H1 (cell line): ENCODE measurements around the gene VWA2. TPM values are rescaled to one million over a fixed set of nuclear protein-coding genes. Genes with fewer than 3 reads are reported as not detected.

Experiments used
- CTCF ChIA-PET: fragments of 300-600 bp; sonication (Branson Sonifier 250); formaldehyde crosslinking; loops from one replicate; lab custom pipeline; 2021; ENCODE audit not compliant: partially characterized antibody; lab: Charles Lee
- POLR2A ChIA-PET: fragments of 300-600 bp; sonication (Branson Sonifier 250); formaldehyde crosslinking; loops from one replicate; lab custom pipeline; 2021; ENCODE audit warnings: inconsistent platforms; ENCODE audit not compliant: partially characterized antibody; lab: Charles Lee
- DNase-seq, 2 experiments: peaks; one replicate each; pipeline versions ENCODE4 v3.0.0 to v3.0.0-alpha.2; 2010 to 2022; ENCODE audit warnings: low spot score in 2 of 2, low read depth in 1 of 2, mixed read lengths in 1 of 2
- FAIRE-seq: peaks from 2 replicates; lab custom pipeline; 2011; peaks lifted over from hg19 to GRCh38; lab: Jason Lieb, UNC
- H2AFZ ChIP-seq: 2 replicates; pipeline ENCODE4 v1.8.1; 2012; ENCODE audit warnings: low read length, inconsistent platforms
- H2AK5ac ChIP-seq: 2 replicates; pipeline ENCODE4 v1.6.1; 2013; ENCODE audit warnings: low read depth, low read length
- H2BK120ac ChIP-seq: replicated peaks from 2 replicates; pipeline ENCODE3; 2013; ENCODE audit warnings: low read depth, low read length, inconsistent platforms
- H2BK12ac ChIP-seq: 2 replicates; pipeline ENCODE4 v1.6.1; 2013; ENCODE audit warnings: low read depth, low read length
- H2BK15ac ChIP-seq: 2 replicates; pipeline ENCODE4 v1.6.1; 2013; ENCODE audit warnings: low read length
- H2BK20ac ChIP-seq: 2 replicates; pipeline ENCODE4 v1.6.1; 2013; ENCODE audit warnings: low read length
- H2BK5ac ChIP-seq: 2 replicates; pipeline ENCODE4 v1.6.1; 2013; ENCODE audit warnings: low read depth, low read length
- H3K14ac ChIP-seq: 2 replicates; pipeline ENCODE4 v1.6.1; 2013; ENCODE audit warnings: inconsistent platforms; ENCODE audit not compliant: insufficient read length
- H3K18ac ChIP-seq: 2 replicates; pipeline ENCODE4 v1.6.1; 2013; ENCODE audit warnings: low read length; ENCODE audit errors: extremely low read depth
- H3K23ac ChIP-seq: 2 replicates; pipeline ENCODE4 v1.6.1; 2013; ENCODE audit warnings: inconsistent platforms; ENCODE audit not compliant: insufficient read length
- H3K23me2 ChIP-seq: 2 replicates; pipeline ENCODE4 v1.6.1; 2013; ENCODE audit warnings: low read depth, low read length
- H3K27ac ChIP-seq: 2 replicates; pipeline ENCODE4 v1.6.1; 2011; ENCODE audit warnings: low read depth, low read length, inconsistent platforms
- H3K27me3 ChIP-seq, 4 experiments: replicated peaks in 1 of 4; 1 replicate in 1 of 4; 2 replicates in 3 of 4; pipeline versions ENCODE4 v1.6.1 to v1.8.1; 2011 to 2013; ENCODE audit warnings: low read length in 3 of 4, mild to moderate bottlenecking in 3 of 4, inconsistent platforms in 2 of 4, mixed read lengths in 2 of 4, moderate library complexity in 1 of 4; ENCODE audit not compliant: control insufficient read depth in 3 of 4, insufficient read depth in 3 of 4; ENCODE audit errors: extremely low read depth in 1 of 4
- H3K36me3 ChIP-seq, 4 experiments: 2 replicates each; pipeline versions ENCODE4 v1.6.1 to v1.8.1; 2011 to 2013; ENCODE audit warnings: mild to moderate bottlenecking in 4 of 4, low read length in 3 of 4, moderate library complexity in 2 of 4, control low read depth in 1 of 4, inconsistent platforms in 1 of 4; ENCODE audit not compliant: insufficient read depth in 4 of 4, control insufficient read depth in 2 of 4
- H3K4ac ChIP-seq: replicated peaks from 2 replicates; pipeline ENCODE3; 2013; ENCODE audit warnings: low read length, low read depth, mixed read lengths, inconsistent platforms; ENCODE audit not compliant: insufficient read length
- H3K4me1 ChIP-seq, 4 experiments: replicated peaks in 1 of 4; 1 replicate in 1 of 4; 2 replicates in 3 of 4; pipeline versions ENCODE4 v1.6.1 to v1.8.1; 2011 to 2013; ENCODE audit warnings: low read length in 3 of 4, inconsistent platforms in 2 of 4, mixed read lengths in 1 of 4; ENCODE audit not compliant: insufficient read depth in 4 of 4, control insufficient read depth in 3 of 4
- H3K4me2 ChIP-seq, 2 experiments: 2 replicates each; pipeline versions ENCODE4 v1.6.1 to v1.8.1; 2011 to 2013; ENCODE audit warnings: low read depth in 2 of 2, low read length in 2 of 2, control low read depth in 1 of 2, inconsistent platforms in 1 of 2, mild to moderate bottlenecking in 1 of 2; ENCODE audit not compliant: insufficient read depth in 1 of 2
- H3K4me3 ChIP-seq, 4 experiments: fragments of 200-600, 300-600 bp in 1 of 4; sonication (generic), shearing (Covaris generic), sonication (Bioruptor Twin) in 1 of 4; 2 replicates each; pipeline versions ENCODE4 v1.5.1 to v1.8.1; 2011 to 2016; ENCODE audit warnings: low read length in 4 of 4, low read depth in 3 of 4, control low read depth in 2 of 4, inconsistent platforms in 2 of 4, mild to moderate bottlenecking in 2 of 4, mixed read lengths in 1 of 4, moderate library complexity in 1 of 4; ENCODE audit not compliant: insufficient read depth in 2 of 4; ENCODE audit errors: extremely low read depth in 1 of 4
- H3K56ac ChIP-seq: replicated peaks from 2 replicates; pipeline ENCODE3; 2013; ENCODE audit warnings: low read depth, mild to moderate bottlenecking, mixed read lengths, low read length, inconsistent platforms; ENCODE audit not compliant: insufficient read length
- H3K79me1 ChIP-seq: 2 replicates; pipeline ENCODE4 v1.6.1; 2013; ENCODE audit warnings: low read depth, low read length, control low read depth
- H3K79me2 ChIP-seq, 2 experiments: 2 replicates each; pipeline versions ENCODE4 v1.6.1 to v1.8.1; 2012 to 2013; ENCODE audit warnings: low read length in 2 of 2, mild to moderate bottlenecking in 2 of 2, inconsistent platforms in 1 of 2; ENCODE audit not compliant: insufficient read depth in 2 of 2, control insufficient read depth in 1 of 2
- H3K9ac ChIP-seq, 4 experiments: replicated peaks in 1 of 4; 1 replicate in 1 of 4; 2 replicates in 3 of 4; pipeline versions ENCODE4 v1.6.1 to v1.8.1; 2011 to 2013; ENCODE audit warnings: low read depth in 3 of 4, low read length in 3 of 4, control low read depth in 2 of 4, mild to moderate bottlenecking in 2 of 4, moderate library complexity in 2 of 4, inconsistent platforms in 1 of 4; ENCODE audit errors: extremely low read depth in 1 of 4
- H3K9me3 ChIP-seq, 2 experiments: 2 replicates each; pipeline versions ENCODE4 v1.6.1 to v1.8.1; 2012 to 2013; ENCODE audit warnings: mild to moderate bottlenecking in 2 of 2, moderate library complexity in 2 of 2, control low read depth in 1 of 2, inconsistent platforms in 1 of 2, low read depth in 1 of 2, low read length in 1 of 2, mixed read lengths in 1 of 2; ENCODE audit not compliant: insufficient read depth in 2 of 2
- H4K20me1 ChIP-seq, 2 experiments: replicated peaks in 1 of 2; 2 replicates each; pipeline versions ENCODE3 to v1.8.1; 2011 to 2013; ENCODE audit warnings: inconsistent platforms in 2 of 2, low read length in 2 of 2, mild to moderate bottlenecking in 1 of 2; ENCODE audit not compliant: insufficient read depth in 2 of 2, control insufficient read depth in 1 of 2
- H4K5ac ChIP-seq: 2 replicates; pipeline ENCODE4 v1.6.1; 2013; ENCODE audit warnings: low read length, low read depth, mixed read lengths, inconsistent platforms; ENCODE audit not compliant: insufficient read length
- H4K8ac ChIP-seq: 2 replicates; pipeline ENCODE4 v1.8.0; 2013; ENCODE audit warnings: mild to moderate bottlenecking, moderate library complexity, low read length, inconsistent platforms; ENCODE audit not compliant: insufficient read depth; ENCODE audit errors: extremely low read depth
- H4K91ac ChIP-seq: replicated peaks from 2 replicates; pipeline ENCODE3; 2013; ENCODE audit warnings: low read length, mixed read lengths, inconsistent platforms; ENCODE audit not compliant: insufficient read length
- WGBS, 2 experiments: shearing (Covaris generic) in 1 of 2; methylation state at CpG; one replicate each; pipeline versions ENCODE4 v1.1.6 to v1.1.7; 2013 to 2015; ENCODE audit warnings: low lambda C conversion rate in 2 of 2, mixed read lengths in 2 of 2, inconsistent platforms in 1 of 2, low coverage in 1 of 2, missing lambda C conversion rate in 1 of 2; ENCODE audit not compliant: insufficient replicate concordance in 2 of 2, insufficient coverage in 1 of 2, insufficient read length in 1 of 2; ENCODE audit errors: extremely low coverage in 1 of 2, missing lambda C conversion rate in 1 of 2; 5-methylcytosine and 5-hydroxymethylcytosine counted together
- polyA plus RNA-seq, 7 experiments: library from polyadenylated mRNA; depleted of rRNA in 3 of 7; stranded (reverse) in 5 of 7; unstranded in 2 of 7; fragments of >200 nt in 5 of 7; fragments of 200-250 nt in 2 of 7; gene quantifications; 1 replicate in 5 of 7; 2 replicates in 1 of 7; 4 replicates in 1 of 7; pipeline versions ENCODE4 v1.2.1 to v1.2.3, GENCODE V29; 2011 to 2013; ENCODE audit warnings: missing spikeins in 2 of 7, mixed read lengths in 2 of 7
- total RNA-seq: library from RNA; stranded (reverse); fragmentation: NEBNext Ultra II Directional; extraction: Animal tissue kit (Norgen Biotek cat#: 25700); gene quantifications from 2 replicates; pipeline ENCODE4 v1.2.1, GENCODE V29; 2021

The VWA2 gene
- total and polyA plus RNA-seq, 2 of the 8 experiments (the other 6 are each of a cell fraction or from before 2014, with no cell fraction given) = 2.8 to 2.9 TPM

DNA sequence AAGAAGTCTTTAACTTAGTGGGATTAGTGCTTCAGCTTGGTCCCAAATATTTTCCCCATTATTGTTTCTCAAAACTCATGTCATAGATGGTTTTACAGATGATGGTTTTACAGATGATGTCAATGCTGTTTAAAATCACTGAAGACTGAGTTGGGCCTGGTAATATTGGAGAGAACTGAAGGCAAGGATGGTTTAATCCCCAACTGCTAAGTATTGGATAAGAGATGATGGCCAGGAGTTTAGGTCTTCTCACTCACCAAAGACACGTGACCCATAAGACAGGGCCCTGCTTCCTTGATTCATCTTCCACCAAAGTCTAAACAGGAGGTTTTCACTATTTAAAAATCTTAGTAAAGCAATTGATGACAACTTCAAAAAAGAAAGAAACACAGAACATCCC is 56.3 kb downstream of the VWA2 start:
- H2BK15ac ChIP-seq = no peak overlapping the region
- WGBS, 2 experiments = 0% methylated on average over 1 of the region's 1 CpG; no CpG with 5 or more reads in 1 of the 2 experiments

More for the DNA sequence above, 56.3 kb downstream of the VWA2 start:
- Histone ChIP-seq H3K4me2 (no peak overlapping the region), H2BK5ac (no peak overlapping the region), H3K4me1 (no peaks in the 10 kb centered on the region), H4K20me1 (no peaks in the 10 kb centered on the region), H3K79me1 (no peaks in the 10 kb centered on the region), H3K56ac (no peak overlapping the region), H3K23me2 (no peaks in the 10 kb centered on the region), H2AK5ac (no peak overlapping the region), H3K18ac (no peak overlapping the region), H3K27me3 (no peaks in the 10 kb centered on the region), H3K4ac (no peak overlapping the region), H2BK12ac (no peak overlapping the region), H3K36me3 (peaks cover 0 to 19% (median 4%) of the 10 kb centered on the region in 4 experiments; a peak in 4 of 8 replicates), H2BK120ac (no peak overlapping the region), H4K91ac (no peak overlapping the region), H3K4me3 (no peak overlapping the region), H4K8ac (no peak overlapping the region), H3K27ac (no peak overlapping the region), H3K14ac (no peak overlapping the region), H3K23ac (no peak overlapping the region), H4K5ac (no peak overlapping the region), H2AFZ (no peak overlapping the region), H3K79me2 (no peaks in the 10 kb centered on the region), H2BK20ac (no peak overlapping the region), H3K9me3 (peaks cover 6 to 10% of the 10 kb centered on the region in 2 experiments; a peak in 3 of 4 replicates), H3K9ac (no peak overlapping the region)
- ChIA-PET POLR2A (no interaction called here), CTCF (interaction anchor here (0.6 kb wide), 1 partner anchor 9 kb away, joined by 3 read pairs; no protein-coding TSS in a partner anchor)
- FAIRE-seq (no peak), DNase-seq (no peak)
